ENCODE results near the gene RASGRP2. TPM values are rescaled to one million over a fixed set of nuclear protein-coding genes. Genes with fewer than 3 reads are reported as not detected.

The RASGRP2 gene
- polyA plus RNA-seq, 1 donor (not counting 4 experiments of a cell fraction or from before 2014, with no cell fraction given) = 0.49 TPM

GRCh38 chr11:64759722-64760719 lies 16.1 kb upstream of the RASGRP2 start, which contains the start of gene PYGM:
Gene PYGM (minus strand): TSS chr11:64759974. CDS start chr11:64759898, 76 bp downstream.
- Histone ChIP-seq H3K9ac (ENCODE audit: control insufficient read depth, extremely low read depth, insufficient read depth, low read length) (no peak within 1 kb of the TSS), H2AFZ (ENCODE audit: control insufficient read depth, low read length) (no peak within 1 kb of the TSS), H3K27ac (ENCODE audit: control insufficient read depth, insufficient read depth, low read length) (no peak within 1 kb of the TSS), H3K9me1 (ENCODE audit: control insufficient read depth, extremely low read depth, insufficient read depth, low read length) (peaks cover 3% of the 10 kb centered on the region), H3K36me3 (ENCODE audit: control insufficient read depth in 2 of 2, extremely low read depth in 1 of 2, insufficient read depth in 2 of 2, low read length in 2 of 2) (peaks cover 11 to 30% of the 10 kb centered on the region in 2 experiments), H3K4me3 (ENCODE audit: control insufficient read depth in 2 of 3, extremely low read depth in 1 of 3, insufficient read depth in 2 of 3, low read depth in 1 of 3, low read length in 3 of 3) (no peak within 1 kb of the TSS), H3K79me2 (ENCODE audit: control insufficient read depth, insufficient read depth, low read length) (no peaks in the 10 kb centered on the region), H4K20me1 (ENCODE audit: control insufficient read depth, extremely low read depth, insufficient read depth, low read length) (peaks cover 19% of the 10 kb centered on the region), H3K27me3 (ENCODE audit: control insufficient read depth, extremely low read depth, insufficient read depth, low read length) (no peaks in the 10 kb centered on the region), H3K9me3 (ENCODE audit: control insufficient read depth, low read depth, low read length) (no peaks in the 10 kb centered on the region), H3K4me2 (ENCODE audit: control insufficient read depth, extremely low read depth, insufficient read depth, low read depth, low read length) (no peak within 1 kb of the TSS), H3K4me1 (ENCODE audit: control insufficient read depth, extremely low read depth, insufficient read depth, low read length) (peaks cover 24% of the 10 kb centered on the region)
- TF ChIP-seq EZH2 (IDR thresholded peaks at IDR 0.05; ENCODE audit: low read length) (no peak), CTCF (optimal IDR thresholded peaks at IDR 0.05 in 1 of 3, IDR thresholded peaks at IDR 0.05 in 1 of 3, conservative IDR thresholded peaks at IDR 0.05 in 1 of 3; ENCODE audit: extremely low read depth in 1 of 3, insufficient read depth in 2 of 3, low read length in 3 of 3) (no peak)
- dilution Hi-C loops (cut with MboI; ENCODE audit: extremely low pct_ligation_motif_present, low sequenced_read_pairs) = no loop called here
- no peak for DNase-seq (ENCODE audit: low read depth, low spot score)
- FAIRE-seq = no peak

GRCh38 chr11:64759131-64759721 lies 15.3 kb upstream of the RASGRP2 start:
- Histone ChIP-seq H4K20me1 (ENCODE audit: control insufficient read depth, extremely low read depth, insufficient read depth, low read length) (peaks cover 19% of the 10 kb centered on the region), H3K27ac (ENCODE audit: control insufficient read depth, insufficient read depth, low read length) (no peak overlapping the region), H3K9me3 (ENCODE audit: control insufficient read depth, low read depth, low read length) (no peaks in the 10 kb centered on the region), H3K9ac (ENCODE audit: control insufficient read depth, extremely low read depth, insufficient read depth, low read length) (no peak overlapping the region), H3K79me2 (ENCODE audit: control insufficient read depth, insufficient read depth, low read length) (no peaks in the 10 kb centered on the region), H3K9me1 (ENCODE audit: control insufficient read depth, extremely low read depth, insufficient read depth, low read length) (peaks cover 3% of the 10 kb centered on the region), H3K36me3 (ENCODE audit: control insufficient read depth in 2 of 2, extremely low read depth in 1 of 2, insufficient read depth in 2 of 2, low read length in 2 of 2) (peaks cover 6 to 23% of the 10 kb centered on the region in 2 experiments), H3K4me2 (ENCODE audit: control insufficient read depth, extremely low read depth, insufficient read depth, low read depth, low read length) (no peak overlapping the region), H3K4me3 (ENCODE audit: control insufficient read depth in 2 of 3, extremely low read depth in 1 of 3, insufficient read depth in 2 of 3, low read depth in 1 of 3, low read length in 3 of 3) (no peak overlapping the region), H2AFZ (ENCODE audit: control insufficient read depth, low read length) (no peak overlapping the region), H3K4me1 (ENCODE audit: control insufficient read depth, extremely low read depth, insufficient read depth, low read length) (peaks cover 23% of the 10 kb centered on the region), H3K27me3 (ENCODE audit: control insufficient read depth, extremely low read depth, insufficient read depth, low read length) (no peaks in the 10 kb centered on the region)
- TF ChIP-seq EZH2 (IDR thresholded peaks at IDR 0.05; ENCODE audit: low read length) (no peak), CTCF (optimal IDR thresholded peaks at IDR 0.05 in 1 of 3, IDR thresholded peaks at IDR 0.05 in 1 of 3, conservative IDR thresholded peaks at IDR 0.05 in 1 of 3; ENCODE audit: extremely low read depth in 1 of 3, insufficient read depth in 2 of 3, low read length in 3 of 3) (no peak)
- FAIRE-seq (no peak), DNase-seq (ENCODE audit: low read depth, low spot score) (no peak)
- dilution Hi-C loops (cut with MboI; ENCODE audit: extremely low pct_ligation_motif_present, low sequenced_read_pairs) = no loop called here

All from keratinocyte (primary cell).